GM21515 (cell line): Measurements from ENCODE around the gene ADAMTSL4.

Experiments
- ATAC-seq: cut with Tn5 transposase; IDR thresholded peaks from one replicate; pipeline ENCODE4 v1.9.1; 2021; ENCODE audit not compliant: unreplicated experiment

The ADAMTSL4 gene

DNA sequence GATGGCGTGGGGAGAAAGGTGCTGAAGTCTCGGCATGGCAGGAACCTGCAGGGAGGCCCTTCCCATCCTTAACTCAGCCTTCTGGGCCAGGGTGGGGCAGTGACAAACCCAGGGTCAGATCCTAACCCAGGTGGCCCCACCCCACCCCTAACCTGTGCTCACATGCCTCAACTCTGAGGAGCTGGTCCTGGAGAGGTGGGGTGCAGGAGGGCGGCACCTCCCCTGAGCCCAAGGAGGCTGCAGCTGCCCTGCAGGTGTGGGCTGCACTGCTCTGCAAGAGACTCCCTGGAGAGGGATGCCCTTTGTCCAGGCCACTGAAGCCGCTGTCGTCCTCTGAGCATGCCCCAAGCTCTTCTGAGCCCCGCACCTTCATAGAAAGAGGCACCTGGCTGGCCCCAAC, 15.2 kb upstream of the ADAMTSL4 start:
- no peak for ATAC-seq

GRCh38 chr1:150535511-150536287, 13.5 kb upstream of the ADAMTSL4 start:
- no peak for ATAC-seq

- no peak for ATAC-seq
These were observed 12.1 kb upstream of the ADAMTSL4 start for GRCh38 chr1:150536836-150537731.

DNA sequence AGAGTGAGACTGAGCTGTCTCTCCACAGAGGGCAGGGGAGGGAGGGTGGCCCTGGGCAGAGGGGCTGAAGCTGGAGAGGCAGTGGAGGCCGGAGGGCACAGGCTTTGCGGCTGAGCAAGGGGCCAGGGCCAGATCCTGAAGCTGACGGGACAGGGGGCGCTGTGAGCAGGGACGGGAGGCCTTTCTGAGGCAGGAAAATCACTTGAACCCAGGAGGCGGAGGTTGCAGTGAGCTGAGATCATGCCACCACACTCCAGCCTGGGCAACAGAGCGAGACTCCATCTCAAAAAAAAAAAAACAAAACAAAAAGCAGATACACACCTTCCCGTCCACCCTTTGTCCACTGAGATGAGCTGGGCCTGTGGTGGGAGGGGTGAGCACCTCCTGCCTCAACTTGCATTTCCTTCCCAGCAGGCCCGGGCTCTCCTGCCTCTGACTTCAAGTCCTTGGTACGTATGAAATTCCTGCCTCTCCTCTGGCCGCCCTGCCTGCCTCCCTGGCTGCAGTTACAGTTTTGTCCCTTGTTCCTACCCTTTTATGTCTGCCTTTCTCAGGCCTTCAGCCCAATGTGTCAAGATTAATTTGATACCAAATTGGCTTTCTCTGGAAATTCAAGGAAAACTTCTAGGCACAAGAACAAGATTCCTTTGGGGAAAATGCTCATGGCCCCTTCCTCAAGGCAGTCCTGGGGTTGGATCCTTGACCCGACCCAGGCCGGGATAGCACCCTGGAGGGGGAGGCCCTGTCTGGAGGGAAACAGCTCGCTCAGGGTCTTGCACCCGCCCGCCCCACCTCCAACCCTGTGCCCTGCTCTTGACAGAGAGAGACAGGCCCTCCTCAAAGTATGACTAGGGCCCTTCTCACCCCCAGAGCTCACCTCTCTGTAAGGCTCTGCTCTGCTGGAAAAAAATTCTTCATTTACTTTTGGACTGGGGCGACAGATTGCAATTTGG, 11.2 kb upstream of the ADAMTSL4 start:
- no peak for ATAC-seq

DNA sequence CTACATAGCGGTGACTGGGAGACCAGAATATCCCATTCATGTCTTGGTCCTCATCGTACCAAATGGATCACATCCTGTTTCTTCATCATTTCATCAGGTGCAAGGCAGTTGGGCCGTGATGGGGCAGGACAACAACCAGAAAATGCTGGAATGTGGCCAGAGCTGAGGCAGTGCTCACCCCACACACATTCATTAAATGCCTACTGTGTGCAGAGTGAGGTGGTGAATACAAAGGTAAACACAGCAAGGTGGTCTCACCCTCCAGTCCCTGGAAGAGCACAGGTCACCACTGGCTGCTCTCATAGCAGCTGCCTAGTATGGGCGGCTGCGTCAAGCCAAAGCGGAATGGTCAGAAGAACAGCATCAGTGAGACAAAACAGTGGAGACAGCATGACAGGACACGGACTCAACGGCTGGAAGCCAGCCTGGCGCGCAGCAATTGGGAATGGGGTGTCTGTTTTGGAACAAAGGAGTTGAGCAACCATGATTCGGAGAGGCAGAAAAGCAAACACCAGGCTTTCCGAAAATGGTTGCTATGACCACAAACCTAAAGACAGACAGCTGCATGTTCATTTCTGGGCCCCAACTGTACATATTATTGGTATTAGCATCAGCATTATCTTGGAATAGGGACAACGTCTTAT, 5.6 kb upstream of the ADAMTSL4 start:
- ATAC-seq, result no peak

DNA sequence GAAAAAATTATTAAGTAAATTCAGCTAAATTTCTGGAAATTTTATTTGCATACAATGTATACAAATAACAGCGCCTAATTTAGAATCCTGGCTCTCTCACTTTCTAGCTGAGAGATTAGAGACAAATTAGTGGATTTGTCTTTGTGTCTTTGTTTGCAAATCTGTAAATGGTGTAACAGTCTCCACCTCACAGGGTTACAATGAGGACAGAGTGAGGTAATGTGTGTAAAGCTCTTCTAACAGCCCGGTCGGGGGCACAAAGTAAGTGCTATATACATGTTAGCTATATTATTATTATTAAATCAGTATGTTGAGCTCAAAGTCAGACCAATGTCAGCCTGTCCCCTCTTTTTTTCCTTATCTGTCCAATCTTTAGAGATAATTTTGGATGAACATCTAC, 5.0 kb upstream of the ADAMTSL4 start:
- no peak for ATAC-seq

DNA sequence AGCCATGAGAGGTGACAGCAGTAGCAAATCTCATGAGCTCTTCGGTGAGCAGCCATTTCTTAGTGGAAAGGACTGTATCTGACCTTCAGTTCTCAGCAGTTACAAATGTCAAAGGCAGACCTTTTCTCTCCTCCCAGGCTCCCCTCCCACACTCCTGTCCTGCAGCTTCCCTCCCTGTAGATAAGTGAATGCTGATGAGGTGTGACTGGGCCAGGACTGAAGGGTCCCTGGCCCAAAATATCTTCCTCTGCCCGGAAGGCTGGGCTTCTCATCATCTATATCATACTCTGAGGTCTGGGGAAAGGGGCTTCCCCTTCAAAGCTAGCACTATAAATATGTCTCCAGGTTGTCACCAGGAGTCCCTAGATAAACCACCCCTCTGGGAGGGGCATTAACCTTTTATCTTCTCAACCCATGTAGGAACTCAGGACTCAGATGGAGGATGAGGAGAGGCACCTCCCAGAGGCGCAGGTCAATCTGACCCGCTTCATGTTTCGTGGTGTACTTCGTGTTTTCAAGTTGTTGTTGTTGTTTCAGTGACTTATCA, 3.6 kb upstream of the ADAMTSL4 start:
- no peak for ATAC-seq

- no peak for ATAC-seq
These were observed 2.8 kb upstream of the ADAMTSL4 start for GRCh38 chr1:150546294-150546937.

GRCh38 chr1:150548324-150548631, 930 bp upstream of the ADAMTSL4 start:
- ATAC-seq, result no peak

- no peak for ATAC-seq
These were observed 451 bp downstream of the ADAMTSL4 start for GRCh38 chr1:150549496-150550221.

DNA sequence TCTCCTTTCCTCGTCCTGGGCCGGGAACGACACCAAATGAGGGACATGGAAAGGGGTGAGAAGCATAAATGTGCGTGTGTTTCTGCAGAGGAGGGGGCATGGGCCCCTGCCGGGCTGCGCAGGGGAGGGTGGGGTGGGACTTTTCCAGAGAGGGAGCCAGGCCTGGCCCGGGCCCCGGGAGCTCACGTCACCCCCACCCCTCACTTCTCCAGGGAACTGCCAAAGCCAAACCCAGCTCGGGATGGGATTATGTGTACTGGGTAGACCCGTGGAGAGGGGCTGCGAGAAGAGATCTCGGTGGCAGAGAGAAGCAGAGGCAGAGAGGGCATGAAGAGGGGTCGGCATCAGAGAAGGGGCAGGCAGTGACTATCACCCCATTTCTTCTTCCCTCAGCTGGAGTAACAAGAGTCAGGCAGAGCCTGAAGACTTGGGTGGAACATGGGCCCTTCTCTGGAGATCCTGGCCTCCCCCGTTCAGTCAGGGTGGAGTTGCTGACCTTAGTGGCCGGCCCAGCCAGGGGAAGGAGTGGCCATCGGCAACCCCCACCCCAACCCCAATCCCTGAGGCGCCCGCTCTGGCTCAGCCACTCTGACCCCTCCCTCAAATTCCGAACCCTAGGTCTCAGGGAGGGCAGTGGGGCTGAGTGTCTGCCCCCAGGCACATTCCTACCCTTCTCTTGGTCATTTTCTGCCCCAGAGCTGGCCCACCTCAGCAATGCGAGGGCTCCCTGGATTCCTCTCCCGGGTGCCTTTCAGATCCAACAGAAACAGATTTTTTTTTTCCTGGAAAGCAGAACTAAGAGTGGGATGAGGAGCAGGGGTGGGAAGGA, 1.2 kb downstream of the ADAMTSL4 start:
- ATAC-seq, result no peak

GRCh38 chr1:150551051-150551783, 2.0 kb downstream of the ADAMTSL4 start:
- no peak for ATAC-seq

GRCh38 chr1:150551784-150552127, 2.5 kb downstream of the ADAMTSL4 start:
- ATAC-seq, result no peak

DNA sequence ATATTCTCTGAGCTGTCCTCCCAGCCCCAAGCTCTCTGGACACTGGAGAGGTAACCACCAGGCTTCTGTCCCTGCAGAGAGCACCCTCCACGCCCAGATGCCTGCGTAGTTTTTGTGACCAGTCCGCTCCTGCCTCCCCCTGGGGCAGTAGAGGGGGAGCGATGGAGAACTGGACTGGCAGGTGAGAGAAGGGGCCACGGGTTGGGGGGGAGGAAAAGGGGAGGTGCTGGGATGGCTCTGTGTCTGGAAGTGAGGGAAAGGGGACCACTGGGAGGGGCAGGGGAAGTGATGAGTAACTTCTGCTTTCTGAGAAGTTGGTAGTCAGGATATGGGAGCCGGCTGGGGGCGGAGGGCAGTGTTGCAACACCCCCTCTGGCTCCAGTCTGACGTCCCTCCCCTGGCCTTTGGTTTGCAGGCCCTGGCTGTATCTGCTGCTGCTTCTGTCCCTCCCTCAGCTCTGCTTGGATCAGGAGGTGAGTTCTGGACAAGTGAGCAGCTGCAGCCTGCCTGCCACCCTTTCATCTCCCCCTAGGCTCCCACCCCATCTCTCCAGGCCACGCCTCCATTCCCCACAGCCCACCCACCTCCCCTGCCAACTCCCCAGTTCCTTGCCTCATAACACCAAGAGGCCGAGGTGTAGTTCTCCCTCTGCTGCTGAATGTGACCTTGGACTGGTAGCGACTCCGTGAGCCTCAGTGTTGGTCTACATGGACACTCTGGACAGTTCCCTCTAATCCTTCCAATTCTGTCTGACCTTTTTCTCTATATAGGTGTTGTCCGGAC, 3.1 kb downstream of the ADAMTSL4 start:
- no peak for ATAC-seq

DNA sequence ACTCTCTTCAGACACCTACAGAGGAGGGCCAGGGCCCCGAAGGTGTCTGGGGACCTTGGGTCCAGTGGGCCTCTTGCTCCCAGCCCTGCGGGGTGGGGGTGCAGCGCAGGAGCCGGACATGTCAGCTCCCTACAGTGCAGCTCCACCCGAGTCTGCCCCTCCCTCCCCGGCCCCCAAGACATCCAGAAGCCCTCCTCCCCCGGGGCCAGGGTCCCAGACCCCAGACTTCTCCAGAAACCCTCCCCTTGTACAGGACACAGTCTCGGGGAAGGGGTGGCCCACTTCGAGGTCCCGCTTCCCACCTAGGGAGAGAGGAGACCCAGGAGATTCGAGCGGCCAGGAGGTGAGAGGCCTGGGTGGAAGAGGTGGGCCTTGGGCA, 3.7 kb downstream of the ADAMTSL4 start:
- ATAC-seq, result no peak

DNA sequence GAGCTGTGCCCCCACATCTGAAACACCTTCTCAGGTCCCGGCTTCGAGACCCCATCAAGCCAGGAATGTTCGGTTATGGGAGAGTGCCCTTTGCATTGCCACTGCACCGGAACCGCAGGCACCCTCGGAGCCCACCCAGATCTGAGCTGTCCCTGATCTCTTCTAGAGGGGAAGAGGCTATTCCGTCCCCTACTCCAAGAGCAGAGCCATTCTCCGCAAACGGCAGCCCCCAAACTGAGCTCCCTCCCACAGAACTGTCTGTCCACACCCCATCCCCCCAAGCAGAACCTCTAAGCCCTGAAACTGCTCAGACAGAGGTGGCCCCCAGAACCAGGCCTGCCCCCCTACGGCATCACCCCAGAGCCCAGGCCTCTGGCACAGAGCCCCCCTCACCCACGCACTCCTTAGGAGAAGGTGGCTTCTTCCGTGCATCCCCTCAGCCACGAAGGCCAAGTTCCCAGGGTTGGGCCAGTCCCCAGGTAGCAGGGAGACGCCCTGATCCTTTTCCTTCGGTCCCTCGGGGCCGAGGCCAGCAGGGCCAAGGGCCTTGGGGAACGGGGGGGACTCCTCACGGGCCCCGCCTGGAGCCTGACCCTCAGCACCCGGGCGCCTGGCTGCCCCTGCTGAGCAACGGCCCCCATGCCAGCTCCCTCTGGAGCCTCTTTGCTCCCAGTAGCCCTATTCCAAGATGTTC, 4.3 kb downstream of the ADAMTSL4 start:
- no peak for ATAC-seq

- no peak for ATAC-seq
These were observed 4.9 kb downstream of the ADAMTSL4 start for GRCh38 chr1:150554086-150554452.
